ENCODE measurements around the gene TNFAIP2.

DNA sequence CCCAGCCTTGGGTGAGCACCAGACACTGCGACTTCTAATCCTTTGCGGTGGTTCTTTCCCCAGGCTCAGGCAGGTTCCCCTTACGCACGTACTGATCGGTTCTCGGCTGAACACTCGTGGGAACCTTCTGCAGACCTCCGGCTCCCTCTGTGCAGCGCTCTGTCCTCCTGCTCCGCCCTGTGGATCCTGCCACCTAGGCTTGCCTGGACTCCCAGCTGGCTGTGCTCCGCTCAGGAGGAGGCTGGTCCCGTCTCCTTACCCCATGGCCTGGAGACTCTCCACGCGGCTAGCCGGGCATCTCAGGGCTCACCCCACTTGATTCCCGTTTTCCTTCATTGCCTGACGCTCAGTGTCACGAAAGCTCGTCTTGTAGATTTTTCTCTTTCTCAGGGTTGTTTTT is 34.7 kb downstream of the TNFAIP2 start:
- TF ChIP-seq EZH2phosphoT487 (IDR thresholded peaks at IDR 0.05; ENCODE audit: unreplicated experiment) (no peak), ZNF114 (CRISPR knock-in tag; IDR thresholded peaks at IDR 0.05) (no peak), EZH2 (IDR thresholded peaks at IDR 0.05; ENCODE audit: low read depth, unreplicated experiment) (no peak), POLR2AphosphoS5 (IDR thresholded peaks at IDR 0.05; ENCODE audit: low read depth) (no peak), NANOG (IDR thresholded peaks at IDR 0.05; ENCODE audit: borderline replicate concordance) (no peak), CREB1 (CRISPR knock-in tag; IDR thresholded peaks at IDR 0.05; ENCODE audit: low read depth) (no peak), STAT1 (IDR thresholded peaks at IDR 0.05; ENCODE audit: unreplicated experiment) (no peak), JUNB (IDR thresholded peaks at IDR 0.05; ENCODE audit: unreplicated experiment) (no peak), ZNF331 (CRISPR knock-in tag; IDR thresholded peaks at IDR 0.05; ENCODE audit: low read depth) (no peak)
- TF ChIP-seq, protein P1, sequence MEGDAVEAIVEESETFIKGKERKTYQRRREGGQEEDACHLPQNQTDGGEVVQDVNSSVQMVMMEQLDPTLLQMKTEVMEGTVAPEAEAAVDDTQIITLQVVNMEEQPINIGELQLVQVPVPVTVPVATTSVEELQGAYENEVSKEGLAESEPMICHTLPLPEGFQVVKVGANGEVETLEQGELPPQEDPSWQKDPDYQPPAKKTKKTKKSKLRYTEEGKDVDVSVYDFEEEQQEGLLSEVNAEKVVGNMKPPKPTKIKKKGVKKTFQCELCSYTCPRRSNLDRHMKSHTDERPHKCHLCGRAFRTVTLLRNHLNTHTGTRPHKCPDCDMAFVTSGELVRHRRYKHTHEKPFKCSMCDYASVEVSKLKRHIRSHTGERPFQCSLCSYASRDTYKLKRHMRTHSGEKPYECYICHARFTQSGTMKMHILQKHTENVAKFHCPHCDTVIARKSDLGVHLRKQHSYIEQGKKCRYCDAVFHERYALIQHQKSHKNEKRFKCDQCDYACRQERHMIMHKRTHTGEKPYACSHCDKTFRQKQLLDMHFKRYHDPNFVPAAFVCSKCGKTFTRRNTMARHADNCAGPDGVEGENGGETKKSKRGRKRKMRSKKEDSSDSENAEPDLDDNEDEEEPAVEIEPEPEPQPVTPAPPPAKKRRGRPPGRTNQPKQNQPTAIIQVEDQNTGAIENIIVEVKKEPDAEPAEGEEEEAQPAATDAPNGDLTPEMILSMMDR (conservative IDR thresholded peaks at IDR 0.05; ENCODE audit: low read depth in 2 of 2) = no peak
- TF ChIP-seq, protein P2, sequence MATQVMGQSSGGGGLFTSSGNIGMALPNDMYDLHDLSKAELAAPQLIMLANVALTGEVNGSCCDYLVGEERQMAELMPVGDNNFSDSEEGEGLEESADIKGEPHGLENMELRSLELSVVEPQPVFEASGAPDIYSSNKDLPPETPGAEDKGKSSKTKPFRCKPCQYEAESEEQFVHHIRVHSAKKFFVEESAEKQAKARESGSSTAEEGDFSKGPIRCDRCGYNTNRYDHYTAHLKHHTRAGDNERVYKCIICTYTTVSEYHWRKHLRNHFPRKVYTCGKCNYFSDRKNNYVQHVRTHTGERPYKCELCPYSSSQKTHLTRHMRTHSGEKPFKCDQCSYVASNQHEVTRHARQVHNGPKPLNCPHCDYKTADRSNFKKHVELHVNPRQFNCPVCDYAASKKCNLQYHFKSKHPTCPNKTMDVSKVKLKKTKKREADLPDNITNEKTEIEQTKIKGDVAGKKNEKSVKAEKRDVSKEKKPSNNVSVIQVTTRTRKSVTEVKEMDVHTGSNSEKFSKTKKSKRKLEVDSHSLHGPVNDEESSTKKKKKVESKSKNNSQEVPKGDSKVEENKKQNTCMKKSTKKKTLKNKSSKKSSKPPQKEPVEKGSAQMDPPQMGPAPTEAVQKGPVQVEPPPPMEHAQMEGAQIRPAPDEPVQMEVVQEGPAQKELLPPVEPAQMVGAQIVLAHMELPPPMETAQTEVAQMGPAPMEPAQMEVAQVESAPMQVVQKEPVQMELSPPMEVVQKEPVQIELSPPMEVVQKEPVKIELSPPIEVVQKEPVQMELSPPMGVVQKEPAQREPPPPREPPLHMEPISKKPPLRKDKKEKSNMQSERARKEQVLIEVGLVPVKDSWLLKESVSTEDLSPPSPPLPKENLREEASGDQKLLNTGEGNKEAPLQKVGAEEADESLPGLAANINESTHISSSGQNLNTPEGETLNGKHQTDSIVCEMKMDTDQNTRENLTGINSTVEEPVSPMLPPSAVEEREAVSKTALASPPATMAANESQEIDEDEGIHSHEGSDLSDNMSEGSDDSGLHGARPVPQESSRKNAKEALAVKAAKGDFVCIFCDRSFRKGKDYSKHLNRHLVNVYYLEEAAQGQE (IDR thresholded peaks at IDR 0.05; ENCODE audit: unreplicated experiment) = no peak
- TF ChIP-seq, protein P3, sequence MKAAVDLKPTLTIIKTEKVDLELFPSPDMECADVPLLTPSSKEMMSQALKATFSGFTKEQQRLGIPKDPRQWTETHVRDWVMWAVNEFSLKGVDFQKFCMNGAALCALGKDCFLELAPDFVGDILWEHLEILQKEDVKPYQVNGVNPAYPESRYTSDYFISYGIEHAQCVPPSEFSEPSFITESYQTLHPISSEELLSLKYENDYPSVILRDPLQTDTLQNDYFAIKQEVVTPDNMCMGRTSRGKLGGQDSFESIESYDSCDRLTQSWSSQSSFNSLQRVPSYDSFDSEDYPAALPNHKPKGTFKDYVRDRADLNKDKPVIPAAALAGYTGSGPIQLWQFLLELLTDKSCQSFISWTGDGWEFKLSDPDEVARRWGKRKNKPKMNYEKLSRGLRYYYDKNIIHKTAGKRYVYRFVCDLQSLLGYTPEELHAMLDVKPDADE (IDR thresholded peaks at IDR 0.05) = no peak
- TF ChIP-seq, protein P4, sequence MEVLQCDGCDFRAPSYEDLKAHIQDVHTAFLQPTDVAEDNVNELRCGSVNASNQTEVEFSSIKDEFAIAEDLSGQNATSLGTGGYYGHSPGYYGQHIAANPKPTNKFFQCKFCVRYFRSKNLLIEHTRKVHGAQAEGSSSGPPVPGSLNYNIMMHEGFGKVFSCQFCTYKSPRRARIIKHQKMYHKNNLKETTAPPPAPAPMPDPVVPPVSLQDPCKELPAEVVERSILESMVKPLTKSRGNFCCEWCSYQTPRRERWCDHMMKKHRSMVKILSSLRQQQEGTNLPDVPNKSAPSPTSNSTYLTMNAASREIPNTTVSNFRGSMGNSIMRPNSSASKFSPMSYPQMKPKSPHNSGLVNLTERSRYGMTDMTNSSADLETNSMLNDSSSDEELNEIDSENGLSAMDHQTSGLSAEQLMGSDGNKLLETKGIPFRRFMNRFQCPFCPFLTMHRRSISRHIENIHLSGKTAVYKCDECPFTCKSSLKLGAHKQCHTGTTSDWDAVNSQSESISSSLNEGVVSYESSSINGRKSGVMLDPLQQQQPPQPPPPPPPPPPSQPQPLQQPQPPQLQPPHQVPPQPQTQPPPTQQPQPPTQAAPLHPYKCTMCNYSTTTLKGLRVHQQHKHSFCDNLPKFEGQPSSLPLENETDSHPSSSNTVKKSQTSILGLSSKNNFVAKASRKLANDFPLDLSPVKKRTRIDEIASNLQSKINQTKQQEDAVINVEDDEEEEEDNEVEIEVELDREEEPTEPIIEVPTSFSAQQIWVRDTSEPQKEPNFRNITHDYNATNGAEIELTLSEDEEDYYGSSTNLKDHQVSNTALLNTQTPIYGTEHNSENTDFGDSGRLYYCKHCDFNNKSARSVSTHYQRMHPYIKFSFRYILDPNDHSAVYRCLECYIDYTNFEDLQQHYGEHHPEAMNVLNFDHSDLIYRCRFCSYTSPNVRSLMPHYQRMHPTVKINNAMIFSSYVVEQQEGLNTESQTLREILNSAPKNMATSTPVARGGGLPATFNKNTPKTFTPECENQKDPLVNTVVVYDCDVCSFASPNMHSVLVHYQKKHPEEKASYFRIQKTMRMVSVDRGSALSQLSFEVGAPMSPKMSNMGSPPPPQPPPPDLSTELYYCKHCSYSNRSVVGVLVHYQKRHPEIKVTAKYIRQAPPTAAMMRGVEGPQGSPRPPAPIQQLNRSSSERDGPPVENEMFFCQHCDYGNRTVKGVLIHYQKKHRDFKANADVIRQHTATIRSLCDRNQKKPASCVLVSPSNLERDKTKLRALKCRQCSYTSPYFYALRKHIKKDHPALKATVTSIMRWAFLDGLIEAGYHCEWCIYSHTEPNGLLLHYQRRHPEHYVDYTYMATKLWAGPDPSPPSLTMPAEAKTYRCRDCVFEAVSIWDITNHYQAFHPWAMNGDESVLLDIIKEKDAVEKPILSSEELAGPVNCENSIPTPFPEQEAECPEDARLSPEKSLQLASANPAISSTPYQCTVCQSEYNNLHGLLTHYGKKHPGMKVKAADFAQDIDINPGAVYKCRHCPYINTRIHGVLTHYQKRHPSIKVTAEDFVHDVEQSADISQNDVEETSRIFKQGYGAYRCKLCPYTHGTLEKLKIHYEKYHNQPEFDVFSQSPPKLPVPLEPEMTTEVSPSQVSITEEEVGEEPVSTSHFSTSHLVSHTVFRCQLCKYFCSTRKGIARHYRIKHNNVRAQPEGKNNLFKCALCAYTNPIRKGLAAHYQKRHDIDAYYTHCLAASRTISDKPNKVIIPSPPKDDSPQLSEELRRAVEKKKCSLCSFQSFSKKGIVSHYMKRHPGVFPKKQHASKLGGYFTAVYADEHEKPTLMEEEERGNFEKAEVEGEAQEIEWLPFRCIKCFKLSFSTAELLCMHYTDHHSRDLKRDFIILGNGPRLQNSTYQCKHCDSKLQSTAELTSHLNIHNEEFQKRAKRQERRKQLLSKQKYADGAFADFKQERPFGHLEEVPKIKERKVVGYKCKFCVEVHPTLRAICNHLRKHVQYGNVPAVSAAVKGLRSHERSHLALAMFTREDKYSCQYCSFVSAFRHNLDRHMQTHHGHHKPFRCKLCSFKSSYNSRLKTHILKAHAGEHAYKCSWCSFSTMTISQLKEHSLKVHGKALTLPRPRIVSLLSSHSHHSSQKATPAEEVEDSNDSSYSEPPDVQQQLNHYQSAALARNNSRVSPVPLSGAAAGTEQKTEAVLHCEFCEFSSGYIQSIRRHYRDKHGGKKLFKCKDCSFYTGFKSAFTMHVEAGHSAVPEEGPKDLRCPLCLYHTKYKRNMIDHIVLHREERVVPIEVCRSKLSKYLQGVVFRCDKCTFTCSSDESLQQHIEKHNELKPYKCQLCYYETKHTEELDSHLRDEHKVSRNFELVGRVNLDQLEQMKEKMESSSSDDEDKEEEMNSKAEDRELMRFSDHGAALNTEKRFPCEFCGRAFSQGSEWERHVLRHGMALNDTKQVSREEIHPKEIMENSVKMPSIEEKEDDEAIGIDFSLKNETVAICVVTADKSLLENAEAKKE (CRISPR knock-in tag; IDR thresholded peaks at IDR 0.05) = no peak

Measured in GM23338 (cell line).